Ishikawa (cell line): ENCODE data around the gene MGLL.

Experiments
- CEBPB ChIP-seq: IDR thresholded peaks from 2 replicates; pipeline ENCODE4 v1.6.1; 2012
- CREB1 ChIP-seq: IDR thresholded peaks from 2 replicates; pipeline ENCODE4 v1.6.1; 2012; ENCODE audit warnings: low read depth
- EGR1 ChIP-seq: IDR thresholded peaks from 2 replicates; pipeline ENCODE4 v1.6.1; 2012
- EP300 ChIP-seq: IDR thresholded peaks from 2 replicates; pipeline ENCODE4 v1.6.1; 2012; ENCODE audit warnings: borderline replicate concordance
- FOXM1 ChIP-seq: IDR thresholded peaks from 2 replicates; pipeline ENCODE4 v1.6.1; 2012; ENCODE audit warnings: low read depth, borderline replicate concordance
- NFIC ChIP-seq: IDR thresholded peaks from 2 replicates; pipeline ENCODE4 v1.6.1; 2012
- RAD21 ChIP-seq: IDR thresholded peaks from 2 replicates; pipeline ENCODE4 v1.6.1; 2012; ENCODE audit warnings: low read depth
- REST ChIP-seq: IDR thresholded peaks from 2 replicates; pipeline ENCODE4 v1.6.1; 2012; ENCODE audit warnings: low read depth, mild to moderate bottlenecking
- TAF1 ChIP-seq: IDR thresholded peaks from 2 replicates; pipeline ENCODE4 v1.6.1; 2012; ENCODE audit warnings: low read depth, mild to moderate bottlenecking
- TCF12 ChIP-seq: IDR thresholded peaks from 2 replicates; pipeline ENCODE4 v1.6.1; 2012; ENCODE audit warnings: low read depth
- TEAD4 ChIP-seq: IDR thresholded peaks from 2 replicates; pipeline ENCODE4 v1.6.1; 2012
- YY1 ChIP-seq: IDR thresholded peaks from 2 replicates; pipeline ENCODE4 v1.6.1; 2012; ENCODE audit warnings: low read depth
- ZBTB7A ChIP-seq: IDR thresholded peaks from 2 replicates; pipeline ENCODE4 v1.6.1; 2012; ENCODE audit warnings: low read depth
- TF ChIP-seq, protein P1 (sequence below): IDR thresholded peaks from 2 replicates; pipeline ENCODE4 v1.6.1; 2012
- TF ChIP-seq, protein P2 (sequence below): IDR thresholded peaks from 2 replicates; pipeline ENCODE4 v1.6.1; 2012

The MGLL gene

GRCh38 chr3:127744253-127744815 is 78.0 kb downstream of the MGLL start:
- TF ChIP-seq YY1 (no peak), CEBPB (no peak), EGR1 (no peak), ZBTB7A (no peak), TAF1 (no peak), TEAD4 (no peak), NFIC (no peak), REST (no peak), EP300 (no peak), FOXM1 (no peak), RAD21 (no peak), TCF12 (no peak), CREB1 (no peak)
- TF ChIP-seq, protein P1, sequence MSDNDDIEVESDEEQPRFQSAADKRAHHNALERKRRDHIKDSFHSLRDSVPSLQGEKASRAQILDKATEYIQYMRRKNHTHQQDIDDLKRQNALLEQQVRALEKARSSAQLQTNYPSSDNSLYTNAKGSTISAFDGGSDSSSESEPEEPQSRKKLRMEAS: no peak
- TF ChIP-seq, protein P2, sequence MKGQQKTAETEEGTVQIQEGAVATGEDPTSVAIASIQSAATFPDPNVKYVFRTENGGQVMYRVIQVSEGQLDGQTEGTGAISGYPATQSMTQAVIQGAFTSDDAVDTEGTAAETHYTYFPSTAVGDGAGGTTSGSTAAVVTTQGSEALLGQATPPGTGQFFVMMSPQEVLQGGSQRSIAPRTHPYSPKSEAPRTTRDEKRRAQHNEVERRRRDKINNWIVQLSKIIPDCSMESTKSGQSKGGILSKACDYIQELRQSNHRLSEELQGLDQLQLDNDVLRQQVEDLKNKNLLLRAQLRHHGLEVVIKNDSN: no peak

DNA sequence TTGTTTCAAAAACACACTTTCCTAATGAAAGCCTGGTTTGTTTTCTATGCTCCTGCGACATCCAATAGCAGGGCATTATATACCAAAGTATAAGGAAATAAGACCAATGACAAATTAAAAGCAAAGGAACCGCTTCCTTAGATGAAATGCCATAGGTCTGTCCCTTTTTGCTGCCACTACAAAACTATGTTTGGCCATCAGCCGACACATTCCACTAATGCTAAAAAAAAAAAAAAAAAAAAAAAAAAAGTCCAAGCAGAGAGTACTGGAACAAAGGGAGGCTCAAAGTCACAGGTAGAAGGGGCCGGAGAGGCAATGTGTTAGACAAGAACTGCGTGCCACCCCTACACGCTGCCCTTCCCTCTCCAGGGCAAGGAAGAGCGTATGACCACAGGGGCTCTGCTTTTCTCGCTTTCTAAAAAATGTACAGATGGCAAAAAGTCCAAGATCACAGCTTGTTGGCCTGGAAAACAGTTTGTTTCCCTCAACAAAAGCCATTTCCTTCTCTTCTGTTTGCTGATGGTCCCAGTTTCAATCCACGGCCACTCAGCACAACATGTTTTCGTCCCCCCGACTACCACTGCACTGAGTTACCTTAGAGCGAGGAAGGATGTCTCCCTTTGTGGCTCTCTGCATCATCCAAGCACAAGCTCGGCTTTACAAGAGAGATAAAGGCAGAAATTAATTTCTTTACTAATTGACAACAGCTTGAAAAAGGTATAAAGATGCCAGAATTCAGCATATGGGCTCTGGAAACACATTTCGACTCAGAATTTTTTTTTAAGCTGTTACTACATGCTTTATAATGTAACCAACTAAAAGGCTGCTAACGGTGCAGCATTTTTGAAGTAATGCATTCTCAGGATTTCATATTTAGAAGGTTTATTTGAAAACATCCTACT is 78.7 kb downstream of the MGLL start:
- TF ChIP-seq YY1: no peak
- TF ChIP-seq TCF12: no peak
- no peak for TF ChIP-seq ZBTB7A
- TF ChIP-seq CEBPB: no peak
- no peak for TF ChIP-seq NFIC

DNA sequence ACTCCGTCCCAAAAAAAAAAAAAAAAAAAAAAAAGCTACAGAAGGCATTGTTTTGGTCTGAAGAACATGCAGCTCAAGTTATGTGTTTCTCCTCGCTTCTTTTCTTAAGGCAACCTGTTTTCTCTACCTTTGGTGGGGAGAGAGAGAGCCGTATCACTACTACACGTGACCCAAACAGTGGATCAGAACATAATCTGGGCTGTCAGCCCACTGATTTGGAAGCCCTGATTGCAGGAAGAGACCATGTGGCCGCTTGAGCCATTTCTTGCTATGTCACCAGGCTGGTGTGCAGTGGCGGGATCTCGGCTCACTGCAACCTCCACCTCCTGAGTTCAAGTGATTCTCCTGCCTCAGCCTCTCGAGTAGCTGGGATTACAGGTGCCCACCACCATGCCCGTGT is 79.7 kb downstream of the MGLL start:
- TF ChIP-seq, protein P2: no peak
- TF ChIP-seq RAD21 (no peak), TEAD4 (no peak), NFIC (no peak), TAF1 (no peak), EGR1 (no peak), FOXM1 (no peak), YY1 (no peak), CEBPB (no peak), EP300 (no peak), CREB1 (no peak)
- TF ChIP-seq, protein P1: no peak

- TF ChIP-seq CREB1 (no peak), YY1 (no peak), TAF1 (no peak), FOXM1 (no peak), CEBPB (no peak), RAD21 (no peak), EGR1 (no peak), TEAD4 (no peak), ZBTB7A (no peak), REST (no peak), EP300 (no peak), NFIC (no peak), TCF12 (no peak)
- TF ChIP-seq, protein P2: no peak
- TF ChIP-seq, protein P1: no peak
Observed at GRCh38 chr3:127741690-127742089, 80.6 kb downstream of the MGLL start.
